T-helper 1 cell treated with Interleukin-12 subunit alpha and Interleukin-12 subunit beta and Interleukin-4 antibody, amounts not matched to agents 30 μg/mL and 1 μg/mL, for 36 hours (primary cell): ENCODE measurements around the gene RRP9.
"Not testable (repeated sequence)": the region's sequence is repeated elsewhere in the genome, so short reads cannot be mapped to it uniquely, and the experiment has no call there.

ENCODE experiments used
- H3K27ac Mint-ChIP-seq: one replicate; pipeline ENCODE4 v1.8.0; 2021; ENCODE audit warnings: mild to moderate bottlenecking, mixed read lengths
- H3K27me3 Mint-ChIP-seq: one replicate; pipeline ENCODE4 v1.8.0; 2021; ENCODE audit warnings: low read depth, mixed read lengths
- H3K36me3 Mint-ChIP-seq: one replicate; pipeline ENCODE4 v1.8.0; 2021; ENCODE audit warnings: low read depth, mixed read lengths
- H3K4me1 Mint-ChIP-seq: one replicate; pipeline ENCODE4 v1.8.0; 2021; ENCODE audit warnings: low read depth, mixed read lengths
- H3K4me3 Mint-ChIP-seq: one replicate; pipeline ENCODE4 v1.8.0; 2021; ENCODE audit warnings: mild to moderate bottlenecking, moderate library complexity, mixed read lengths
- H3K9me3 Mint-ChIP-seq: one replicate; pipeline ENCODE4 v1.8.0; 2021; ENCODE audit warnings: mixed read lengths

The RRP9 gene

DNA sequence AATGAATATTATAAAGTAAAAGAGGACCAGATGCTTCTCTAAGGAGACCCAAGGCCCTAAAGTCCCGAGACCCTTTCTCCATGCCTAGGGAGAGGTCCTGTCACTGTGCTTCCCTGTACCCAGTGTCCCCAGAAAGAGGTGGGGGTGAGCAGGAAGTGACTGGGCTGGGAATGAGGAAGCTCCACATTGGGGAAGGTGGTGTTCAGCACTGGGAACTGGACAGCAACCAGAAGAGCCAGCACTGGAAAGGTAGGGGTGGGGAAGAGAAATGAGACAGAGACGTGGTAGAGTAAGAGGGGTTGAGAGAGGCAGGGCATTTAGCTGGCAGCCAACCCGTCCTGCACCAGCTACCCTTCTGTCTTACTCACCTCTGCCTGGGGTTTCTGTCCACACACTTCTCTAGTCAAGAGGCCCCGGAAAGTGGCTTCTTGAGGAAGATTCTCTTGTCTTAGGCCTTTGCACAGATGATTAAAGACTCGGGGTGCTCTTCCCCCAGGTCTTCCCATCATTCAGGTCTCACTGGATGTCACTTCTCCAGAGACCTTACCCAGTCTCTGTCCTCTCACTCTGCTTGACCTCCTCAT is 12.2 kb downstream of the RRP9 start:
- peaks cover 4% of the 10 kb centered on the region for H3K36me3 Mint-ChIP-seq
- no peaks in the 10 kb centered on the region for H3K4me1 Mint-ChIP-seq
- no peak overlapping the region for H3K4me3 Mint-ChIP-seq
- no peaks in the 10 kb centered on the region for H3K27me3 Mint-ChIP-seq
- H3K9me3 Mint-ChIP-seq = no peaks in the 10 kb centered on the region
- no peak overlapping the region for H3K27ac Mint-ChIP-seq

DNA sequence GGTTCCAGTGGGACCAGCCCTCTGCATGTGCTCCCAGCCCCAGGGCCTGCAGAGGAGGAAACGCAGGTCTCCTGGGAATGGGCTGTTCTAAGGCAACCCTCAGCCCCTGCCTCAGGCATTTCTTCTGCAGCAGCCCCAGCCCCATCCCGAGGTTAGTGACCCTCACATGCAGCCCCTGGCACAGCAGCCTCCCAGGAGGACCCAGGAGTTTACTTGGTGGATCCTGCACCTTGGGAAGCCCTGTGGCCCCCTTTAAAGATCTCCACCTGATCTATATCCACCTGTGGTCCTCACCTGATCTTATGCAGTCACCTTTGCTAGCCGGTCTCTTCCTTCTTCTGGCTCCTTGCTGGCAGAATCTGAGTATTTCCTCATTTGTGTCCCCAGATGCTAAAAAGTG is 12.7 kb downstream of the RRP9 start:
- H3K27ac Mint-ChIP-seq, H3K36me3 Mint-ChIP-seq, H3K9me3 Mint-ChIP-seq, H3K27me3 Mint-ChIP-seq, H3K4me3 Mint-ChIP-seq, H3K4me1 Mint-ChIP-seq: not testable (repeated sequence)

DNA sequence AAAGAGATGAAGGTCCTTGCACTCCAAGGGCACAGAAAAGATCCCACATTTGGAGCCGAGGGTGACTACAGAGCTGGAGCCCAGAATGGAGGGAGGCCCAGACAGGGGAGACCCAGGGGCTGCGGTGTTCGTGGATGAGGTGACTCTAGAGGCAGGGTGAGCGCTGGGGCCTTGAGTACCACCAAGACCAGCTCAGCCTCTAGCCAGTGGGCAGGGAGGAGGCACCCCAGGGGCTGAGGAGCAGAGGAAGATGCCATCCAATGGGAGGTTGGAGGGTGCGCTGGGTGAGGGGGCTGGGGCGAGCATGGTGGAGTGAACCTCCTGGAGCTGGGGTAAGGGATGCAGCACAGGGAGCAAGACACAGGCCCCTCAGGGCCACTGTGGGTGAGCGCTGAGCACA is 13.3 kb downstream of the RRP9 start:
- H3K27ac Mint-ChIP-seq = no peak overlapping the region
- H3K4me3 Mint-ChIP-seq = no peak overlapping the region
- H3K36me3 Mint-ChIP-seq = peaks cover 2% of the 10 kb centered on the region
- H3K27me3 Mint-ChIP-seq = no peaks in the 10 kb centered on the region
- H3K9me3 Mint-ChIP-seq = no peaks in the 10 kb centered on the region
- H3K4me1 Mint-ChIP-seq = no peaks in the 10 kb centered on the region

DNA sequence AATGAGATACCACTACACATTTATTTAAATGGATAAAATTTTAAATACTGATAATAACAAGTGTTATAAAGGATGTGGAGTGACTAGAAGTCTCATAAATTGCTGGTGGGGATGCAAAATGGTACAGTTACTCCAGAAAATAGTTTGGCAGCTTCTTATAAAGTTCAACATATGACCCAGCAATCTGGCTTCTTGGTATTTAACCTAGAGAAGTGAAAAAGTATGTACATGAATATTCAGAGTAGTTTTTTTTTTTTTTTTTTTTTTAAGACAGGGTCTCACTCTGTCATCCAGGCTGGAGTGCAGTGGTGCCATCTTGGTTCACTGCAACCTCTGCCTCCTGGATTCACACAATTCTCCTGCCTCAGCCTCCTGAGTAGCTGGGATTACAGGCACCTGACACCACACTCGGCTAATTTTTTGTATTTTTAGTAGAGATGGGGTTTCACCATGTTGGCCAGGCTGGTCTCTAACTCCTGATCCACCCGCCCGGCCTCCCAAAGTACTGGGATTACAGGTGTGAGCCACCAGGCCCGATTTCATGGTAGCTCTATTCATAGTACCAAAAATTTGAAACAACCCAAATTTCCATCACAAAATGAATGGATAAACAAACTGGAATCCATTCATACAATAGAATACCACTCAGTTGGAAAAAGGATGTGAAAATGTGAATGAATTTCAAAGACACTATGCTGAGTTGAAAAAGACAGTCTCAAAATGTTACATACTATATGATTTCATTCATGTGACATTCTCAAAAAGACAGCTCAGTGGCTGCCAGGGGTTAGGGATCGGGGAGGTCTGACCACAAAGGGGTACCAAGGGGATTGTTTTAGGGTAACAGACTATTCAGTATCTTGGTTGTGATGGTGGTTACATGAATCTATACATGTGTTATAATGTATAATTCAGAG is 14.4 kb downstream of the RRP9 start:
- Mint-ChIP-seq H3K4me1 (no peaks in the 10 kb centered on the region), H3K4me3 (no peak overlapping the region), H3K27ac (no peak overlapping the region), H3K27me3 (no peaks in the 10 kb centered on the region), H3K9me3 (no peaks in the 10 kb centered on the region), H3K36me3 (peaks cover 2% of the 10 kb centered on the region)

DNA sequence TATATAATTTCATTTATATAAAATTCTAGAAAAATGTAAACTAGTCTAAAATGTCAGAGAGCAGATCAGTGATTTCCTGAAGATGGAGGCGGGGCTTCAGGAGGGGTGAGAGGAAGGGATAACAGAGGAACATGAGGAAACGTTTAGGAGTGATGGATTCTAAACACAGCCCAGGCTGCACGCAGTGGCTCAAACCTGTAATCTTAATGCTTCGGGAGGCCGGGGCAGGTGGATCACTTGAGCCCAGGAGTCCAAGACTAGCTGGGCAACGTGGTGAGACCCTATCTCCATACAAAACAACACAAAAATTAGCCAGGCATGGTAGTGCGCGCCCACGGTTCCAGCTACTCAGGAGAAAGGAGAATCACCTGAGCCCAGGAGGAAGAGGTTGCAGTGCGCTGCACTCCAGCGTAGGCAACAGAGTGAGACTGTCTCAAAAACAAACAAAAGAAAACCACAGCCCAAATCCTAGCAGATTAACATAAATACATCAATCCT is 20.6 kb downstream of the RRP9 start:
- no peak overlapping the region for H3K27ac Mint-ChIP-seq
- no peaks in the 10 kb centered on the region for H3K4me1 Mint-ChIP-seq
- no peaks in the 10 kb centered on the region for H3K36me3 Mint-ChIP-seq
- peaks cover 16% of the 10 kb centered on the region for H3K27me3 Mint-ChIP-seq
- no peak overlapping the region for H3K4me3 Mint-ChIP-seq
- H3K9me3 Mint-ChIP-seq = no peaks in the 10 kb centered on the region

DNA sequence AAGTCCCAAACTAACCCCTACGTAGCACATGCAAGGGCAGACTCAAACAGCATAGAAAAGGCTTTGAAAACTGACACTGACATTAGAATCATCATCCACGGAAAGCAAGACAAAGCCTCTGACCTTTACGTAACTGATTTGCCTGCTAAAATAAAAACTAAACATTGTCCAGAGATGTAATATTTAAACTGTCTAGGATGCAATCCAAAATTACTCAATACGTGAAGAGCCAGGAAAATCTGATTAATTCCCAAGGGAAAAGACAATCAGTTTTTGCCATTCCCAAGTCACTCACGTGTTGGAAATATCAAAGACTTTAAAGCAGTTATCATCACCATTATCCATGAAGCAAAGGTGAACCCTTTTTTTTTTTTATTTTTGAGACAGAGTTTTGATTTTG is 25.3 kb downstream of the RRP9 start:
- Mint-ChIP-seq H3K36me3 (no peaks in the 10 kb centered on the region), H3K4me1 (no peaks in the 10 kb centered on the region), H3K9me3 (no peaks in the 10 kb centered on the region), H3K27ac (no peak overlapping the region), H3K27me3 (peaks cover 22% of the 10 kb centered on the region), H3K4me3 (no peak overlapping the region)

DNA sequence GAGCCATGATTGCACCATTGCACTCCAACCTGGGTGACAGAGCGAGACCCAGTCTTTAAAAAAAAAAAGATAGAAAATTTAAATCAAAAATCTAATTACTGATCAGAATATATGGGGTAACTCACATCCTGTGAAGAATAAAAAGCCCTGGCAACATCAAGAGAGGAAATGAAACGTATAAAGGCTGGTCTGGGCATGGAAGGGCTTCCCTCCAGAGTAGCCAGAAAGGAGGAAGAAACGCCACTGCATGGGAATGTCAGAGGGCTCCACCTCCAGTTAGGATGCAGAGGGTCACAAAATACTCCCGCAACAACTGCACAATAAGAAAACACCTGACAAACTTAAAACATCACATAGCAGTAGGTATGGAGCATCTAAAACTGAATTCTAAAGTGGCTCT is 33.7 kb downstream of the RRP9 start:
- no peaks in the 10 kb centered on the region for H3K4me1 Mint-ChIP-seq
- H3K36me3 Mint-ChIP-seq = peaks cover 3% of the 10 kb centered on the region
- H3K4me3 Mint-ChIP-seq = no peak overlapping the region
- H3K27ac Mint-ChIP-seq = no peak overlapping the region
- peaks cover 7% of the 10 kb centered on the region for H3K27me3 Mint-ChIP-seq
- peaks cover 10% of the 10 kb centered on the region for H3K9me3 Mint-ChIP-seq

DNA sequence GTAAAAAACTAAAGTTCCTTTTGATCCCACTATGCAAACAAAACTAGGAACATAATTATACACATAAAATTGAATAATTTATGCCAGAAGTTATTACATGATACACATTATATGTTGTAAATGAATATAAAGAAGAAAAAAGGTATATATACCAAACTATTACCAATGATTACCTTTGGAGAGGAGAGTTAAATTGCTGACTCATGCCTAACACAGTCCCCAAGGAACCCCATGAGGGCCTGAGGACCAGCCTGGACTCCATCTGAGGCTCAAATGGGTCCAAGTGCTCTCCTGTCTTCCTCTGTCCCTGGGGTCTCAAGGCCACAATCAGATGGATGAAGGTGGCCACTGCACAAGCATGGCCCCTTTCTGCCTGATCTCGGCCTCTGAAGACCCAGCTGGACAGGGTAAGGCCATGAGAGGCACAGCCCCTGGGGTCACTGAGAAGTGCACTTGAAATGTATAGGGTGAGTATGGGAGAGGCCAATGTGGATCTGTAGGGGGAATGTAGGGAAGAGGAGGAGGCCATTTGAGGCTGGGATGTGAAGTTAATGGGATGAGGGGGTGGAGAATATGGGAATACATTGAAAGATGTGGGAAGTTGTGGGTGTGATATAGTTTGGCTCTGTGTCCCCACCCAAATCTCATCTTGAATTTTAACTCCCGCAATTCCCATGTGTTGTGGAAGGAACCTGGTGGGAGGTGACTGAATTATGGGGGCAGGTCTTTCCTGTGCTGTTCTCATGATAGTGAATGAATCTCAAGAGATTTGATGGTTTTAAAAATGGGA is 37.5 kb downstream of the RRP9 start:
- Mint-ChIP-seq H3K27me3 (peaks cover 9% of the 10 kb centered on the region), H3K36me3 (peaks cover 3% of the 10 kb centered on the region), H3K27ac (no peak overlapping the region), H3K9me3 (peaks cover 9% of the 10 kb centered on the region), H3K4me3 (no peak overlapping the region), H3K4me1 (no peaks in the 10 kb centered on the region)

DNA sequence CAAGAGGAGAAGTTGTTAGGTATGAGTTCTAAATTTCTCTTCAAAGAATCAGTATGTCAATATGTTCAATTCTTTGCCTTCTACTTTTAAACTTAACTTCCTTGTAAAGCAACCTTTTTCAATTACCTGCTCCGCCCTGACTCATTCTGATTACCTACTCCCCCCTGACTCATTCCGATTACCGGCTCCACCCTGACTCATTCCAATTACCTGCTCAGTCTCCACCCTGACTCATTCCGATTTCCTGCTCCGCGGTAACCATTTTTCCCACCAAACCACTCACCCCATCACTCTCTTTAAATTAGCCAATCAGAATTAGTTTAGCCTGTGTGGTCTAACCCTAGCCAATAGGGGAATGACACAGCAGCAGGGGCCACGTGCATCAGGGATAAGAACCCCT is 39.3 kb downstream of the RRP9 start:
- H3K9me3 Mint-ChIP-seq, H3K36me3 Mint-ChIP-seq, H3K4me1 Mint-ChIP-seq, H3K27ac Mint-ChIP-seq, H3K4me3 Mint-ChIP-seq: not testable (repeated sequence)
- H3K27me3 Mint-ChIP-seq = peaks cover 17% of the 10 kb centered on the region

DNA sequence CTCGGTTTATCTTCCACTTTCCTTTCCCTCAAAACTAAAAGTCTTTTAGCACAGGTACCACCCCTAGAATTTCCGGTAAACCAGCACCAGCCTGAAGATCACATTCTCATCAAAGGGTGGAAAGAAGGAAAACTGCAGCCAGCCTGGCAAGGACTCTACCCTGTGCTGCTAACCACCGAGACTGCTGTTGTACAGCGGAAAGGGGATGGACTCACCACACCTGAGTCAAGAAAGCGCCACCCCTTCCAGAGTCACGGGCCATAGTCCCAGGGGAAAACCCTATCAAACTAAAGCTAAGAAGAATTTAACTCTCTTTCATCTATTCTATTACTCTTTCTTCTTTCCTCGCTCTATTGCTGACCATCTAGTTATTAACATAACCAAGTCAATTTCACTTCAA is 41.7 kb downstream of the RRP9 start:
- H3K27ac Mint-ChIP-seq, H3K4me3 Mint-ChIP-seq, H3K4me1 Mint-ChIP-seq, H3K9me3 Mint-ChIP-seq, H3K36me3 Mint-ChIP-seq: not testable (repeated sequence)
- H3K27me3 Mint-ChIP-seq = peaks cover 24% of the 10 kb centered on the region

DNA sequence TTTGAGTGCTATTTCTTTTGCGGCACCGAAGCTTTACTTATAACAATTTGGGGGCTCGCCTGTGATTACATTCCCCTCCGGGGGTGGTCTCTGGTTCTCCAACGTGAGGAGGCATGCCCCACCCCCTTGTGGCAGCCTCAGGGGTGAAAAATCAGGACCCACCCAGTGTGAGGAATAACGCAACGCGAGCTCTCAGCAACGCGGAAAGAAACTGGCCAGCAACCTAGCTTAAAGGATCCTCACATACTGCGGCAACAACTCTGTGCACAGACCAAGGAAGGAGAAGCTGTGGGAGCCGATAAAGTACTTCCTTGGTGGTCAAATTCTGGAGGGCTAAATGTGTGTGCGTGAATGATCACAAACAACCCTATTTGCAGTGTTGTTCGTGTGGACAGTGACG is 44.3 kb downstream of the RRP9 start:
- no peaks in the 10 kb centered on the region for H3K9me3 Mint-ChIP-seq

DNA sequence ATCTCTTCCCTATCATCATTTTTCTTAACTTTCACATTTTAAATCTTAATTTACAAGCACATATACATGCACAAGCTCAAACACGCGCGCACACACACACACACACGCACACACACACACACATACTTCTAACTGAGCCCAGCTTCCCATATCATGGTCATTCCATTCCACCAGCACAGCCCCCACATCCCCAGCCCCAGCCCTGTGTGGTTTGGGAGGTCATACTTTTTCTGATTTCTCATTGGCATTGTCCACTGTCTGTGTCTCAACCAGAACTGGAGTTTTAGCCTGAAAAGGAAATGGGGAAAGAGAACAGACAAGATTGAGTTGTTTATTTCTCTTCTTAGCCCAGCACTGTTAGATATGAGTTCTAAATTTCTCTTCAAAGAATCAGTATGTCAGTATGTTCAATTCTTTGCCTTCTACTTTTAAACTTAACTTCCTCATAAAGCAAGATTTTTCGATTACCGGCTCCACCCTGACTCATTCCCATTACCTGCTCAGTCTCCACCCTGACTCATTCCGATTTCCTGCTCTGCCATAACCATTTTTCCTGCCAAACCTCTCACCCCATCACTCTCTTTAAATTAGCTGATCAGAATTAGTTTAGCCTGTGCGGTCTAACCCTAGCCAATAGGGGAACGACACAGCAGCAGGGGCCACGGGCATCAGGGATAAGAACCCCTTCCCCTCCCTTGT is 44.9 kb downstream of the RRP9 start:
- no peak overlapping the region for H3K27ac Mint-ChIP-seq
- H3K9me3 Mint-ChIP-seq = no peaks in the 10 kb centered on the region
- no peaks in the 10 kb centered on the region for H3K36me3 Mint-ChIP-seq
- no peak overlapping the region for H3K4me3 Mint-ChIP-seq
- H3K4me1 Mint-ChIP-seq = peaks cover 5% of the 10 kb centered on the region
- peaks cover 31% of the 10 kb centered on the region for H3K27me3 Mint-ChIP-seq

More for the DNA sequence above, 44.3 kb downstream of the RRP9 start:
- no peaks in the 10 kb centered on the region for H3K4me1 Mint-ChIP-seq
- no peaks in the 10 kb centered on the region for H3K36me3 Mint-ChIP-seq
- no peak overlapping the region for H3K4me3 Mint-ChIP-seq
- no peak overlapping the region for H3K27ac Mint-ChIP-seq
- H3K27me3 Mint-ChIP-seq = peaks cover 26% of the 10 kb centered on the region

DNA sequence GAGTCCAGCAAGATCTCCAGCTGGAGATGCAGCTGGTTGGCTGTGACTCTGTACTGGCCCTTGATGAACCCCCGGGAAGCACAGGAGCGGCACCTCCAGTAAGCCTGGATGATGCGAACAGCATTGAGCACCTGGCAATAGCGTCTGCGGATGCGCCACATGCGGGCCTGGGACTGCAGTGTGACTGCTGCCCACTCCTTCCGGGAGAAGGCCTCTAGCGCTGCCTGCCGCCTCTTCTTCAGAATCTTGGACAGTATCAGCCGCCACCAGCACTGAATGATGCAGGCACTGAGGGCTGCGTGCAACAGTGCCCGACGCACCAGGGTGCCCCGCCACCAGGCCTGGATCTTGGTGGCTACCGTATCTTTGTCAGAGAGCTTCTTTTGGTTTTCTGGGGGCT is 46.8 kb downstream of the RRP9 start:
- no peaks in the 10 kb centered on the region for H3K36me3 Mint-ChIP-seq
- no peak overlapping the region for H3K4me3 Mint-ChIP-seq
- H3K27ac Mint-ChIP-seq = no peak overlapping the region
- H3K4me1 Mint-ChIP-seq = peaks cover 8% of the 10 kb centered on the region
- no peaks in the 10 kb centered on the region for H3K9me3 Mint-ChIP-seq
- H3K27me3 Mint-ChIP-seq = peaks cover 31% of the 10 kb centered on the region

DNA sequence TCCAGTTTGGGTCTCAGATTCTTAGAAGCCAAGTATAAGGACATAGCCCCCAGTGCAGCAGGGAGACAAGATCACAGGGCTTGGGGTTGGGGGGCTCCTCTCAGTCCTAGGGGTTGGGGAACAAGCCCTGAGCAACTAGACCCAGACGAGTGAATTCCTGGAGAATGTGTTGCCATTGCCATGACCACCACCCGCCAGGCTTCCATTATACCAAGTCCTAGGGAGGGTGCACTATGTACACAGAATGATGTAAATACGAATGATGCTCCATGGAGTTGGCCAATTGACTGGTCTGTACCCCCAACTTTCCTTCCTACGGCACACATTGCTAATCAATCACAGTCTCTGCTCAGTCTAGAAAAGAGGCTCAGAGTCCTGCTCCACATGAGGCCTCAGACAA is 47.3 kb downstream of the RRP9 start:
- Mint-ChIP-seq H3K36me3 (no peaks in the 10 kb centered on the region), H3K4me3 (no peak overlapping the region), H3K27ac (no peak overlapping the region), H3K9me3 (no peaks in the 10 kb centered on the region), H3K4me1 (peaks cover 8% of the 10 kb centered on the region), H3K27me3 (peaks cover 31% of the 10 kb centered on the region)
